Activated CD4-positive, CD25-positive, alpha-beta regulatory T cell treated with anti-CD3 and anti-CD28 coated beads, Interleukin-2, amount 50 U/mL, for 24 hours (primary cell): ENCODE data around the gene WDR18.
A peak's percentile ranks its signal among the peaks of the same experiment; 100 is the strongest.
"Not testable (repeated sequence)": the region's sequence is repeated elsewhere in the genome, so short reads cannot be mapped to it uniquely, and the experiment has no call there.

Source experiments
- ATAC-seq, 2 donors: fragments of 150-1000 bp; cut with Tn5 transposase; one replicate each; pipeline ENCODE4 v1.10.0; 2021; ENCODE audit warnings: mild to moderate bottlenecking in 1 of 2, moderate library complexity in 1 of 2

WDR18 gene

DNA sequence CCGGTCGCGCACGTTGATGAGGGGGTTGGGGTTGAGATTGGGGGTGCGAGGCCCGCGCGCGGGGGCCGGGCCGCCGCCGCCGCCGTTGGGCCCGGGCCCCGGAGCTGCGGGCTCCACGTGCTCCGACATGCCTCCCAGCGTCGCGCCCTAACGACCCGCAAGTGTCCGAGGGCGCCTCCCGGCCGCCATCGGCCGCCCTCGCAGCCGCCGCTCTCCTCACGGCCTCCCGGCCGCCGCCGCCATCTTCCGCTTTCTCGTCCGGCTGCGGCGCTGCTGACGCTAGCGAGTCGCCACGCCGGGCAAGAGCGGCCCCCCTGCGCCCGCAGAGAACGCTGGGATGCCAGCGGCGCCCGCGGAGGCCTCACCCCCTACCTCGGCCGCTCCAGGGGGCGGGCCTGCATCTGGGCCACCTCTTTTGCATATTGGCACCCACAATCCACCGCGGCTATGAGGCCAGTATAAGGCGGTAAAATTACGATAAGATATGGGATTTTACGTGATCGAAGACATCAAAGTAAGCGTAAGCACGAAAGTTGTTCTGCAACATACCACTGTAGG is 36.8 kb downstream of the WDR18 start, which contains the start of gene TMEM259:
Gene TMEM259 (minus strand): TSS at position 256 of the 558 bp plus-strand sequence. CDS start 127 bp downstream, at position 129.
- peak; percentile 87 to 90 for ATAC-seq

GRCh38 chr19:1023883-1024188 is 39.7 kb downstream of the WDR18 start:
- ATAC-seq, result not testable (repeated sequence)

DNA sequence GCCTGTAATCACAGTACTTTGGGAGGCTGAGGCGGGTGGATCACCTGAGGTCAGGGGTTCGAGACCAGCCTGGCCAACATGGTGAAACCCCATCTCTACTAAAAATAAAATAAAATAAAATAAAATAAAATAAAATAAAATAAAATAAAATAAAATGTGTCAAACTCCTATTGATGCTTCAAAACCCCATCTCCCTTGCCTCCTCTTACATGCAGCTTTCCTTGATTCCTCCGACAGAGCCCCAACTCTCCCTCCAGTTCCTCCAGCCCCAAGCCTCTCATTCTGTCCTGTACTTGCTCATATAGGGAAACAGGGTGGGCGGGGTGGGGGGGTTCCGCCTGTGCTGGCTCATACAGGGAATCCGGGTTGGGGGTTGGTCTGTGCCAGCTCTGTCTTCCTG is 40.9 kb downstream of the WDR18 start:
- ATAC-seq, result not testable (repeated sequence)

- peak; percentile 54 to 63 for ATAC-seq
These were observed 42.0 kb downstream of the WDR18 start, which contains the start of gene CNN2 for GRCh38 chr19:1025960-1026782. Gene CNN2, plus strand, starts transcription at chr19:1026608. Its CDS starts 54 bp downstream, at chr19:1026662.

DNA sequence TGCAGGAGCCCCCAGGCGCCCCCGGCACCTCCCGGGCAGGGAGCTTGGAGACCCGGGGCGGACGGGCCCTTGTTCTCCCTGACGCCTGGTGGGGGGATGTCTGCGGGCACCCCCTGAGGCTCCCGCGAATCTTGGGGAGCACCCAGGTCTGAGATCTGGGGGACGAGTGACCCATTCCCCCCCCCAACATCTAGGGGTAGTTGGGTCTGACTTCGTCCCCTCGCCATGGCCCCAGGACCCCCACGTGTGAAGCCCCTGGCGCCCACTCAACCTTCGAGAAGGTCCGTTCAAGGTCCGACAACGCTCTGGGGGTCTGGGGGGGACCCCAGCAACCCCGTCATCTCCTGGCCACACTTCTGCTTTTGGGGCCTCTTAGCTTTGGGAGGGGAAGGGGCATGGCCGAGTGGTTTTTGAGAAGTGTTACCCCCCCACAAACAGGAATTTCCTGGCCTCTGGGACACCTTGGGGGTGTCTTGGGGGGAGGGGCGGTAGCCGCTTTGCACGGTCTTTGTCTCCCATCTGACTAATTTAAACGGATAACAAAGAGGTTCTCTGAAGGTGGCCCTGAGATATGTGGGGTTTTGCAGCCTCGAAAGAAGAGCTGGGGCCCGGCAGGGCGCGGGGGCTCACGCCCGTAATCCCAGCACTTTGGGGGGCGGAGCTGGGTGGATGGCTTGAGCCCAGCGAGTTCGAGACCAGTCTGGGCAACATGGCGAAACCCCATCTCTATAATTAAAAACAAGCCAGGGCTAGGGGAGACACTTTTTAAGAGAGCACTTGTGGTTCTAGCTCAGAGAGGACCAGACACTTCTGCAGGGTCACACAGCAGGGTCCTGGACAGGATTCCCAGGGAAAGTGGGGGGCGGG is 42.9 kb downstream of the WDR18 start:
- peak in 1 of 2 donors; percentile 7 for ATAC-seq

- peak in 1 of 2 donors; percentile 13 for ATAC-seq
These were observed 43.5 kb downstream of the WDR18 start for GRCh38 chr19:1027650-1028061.

DNA sequence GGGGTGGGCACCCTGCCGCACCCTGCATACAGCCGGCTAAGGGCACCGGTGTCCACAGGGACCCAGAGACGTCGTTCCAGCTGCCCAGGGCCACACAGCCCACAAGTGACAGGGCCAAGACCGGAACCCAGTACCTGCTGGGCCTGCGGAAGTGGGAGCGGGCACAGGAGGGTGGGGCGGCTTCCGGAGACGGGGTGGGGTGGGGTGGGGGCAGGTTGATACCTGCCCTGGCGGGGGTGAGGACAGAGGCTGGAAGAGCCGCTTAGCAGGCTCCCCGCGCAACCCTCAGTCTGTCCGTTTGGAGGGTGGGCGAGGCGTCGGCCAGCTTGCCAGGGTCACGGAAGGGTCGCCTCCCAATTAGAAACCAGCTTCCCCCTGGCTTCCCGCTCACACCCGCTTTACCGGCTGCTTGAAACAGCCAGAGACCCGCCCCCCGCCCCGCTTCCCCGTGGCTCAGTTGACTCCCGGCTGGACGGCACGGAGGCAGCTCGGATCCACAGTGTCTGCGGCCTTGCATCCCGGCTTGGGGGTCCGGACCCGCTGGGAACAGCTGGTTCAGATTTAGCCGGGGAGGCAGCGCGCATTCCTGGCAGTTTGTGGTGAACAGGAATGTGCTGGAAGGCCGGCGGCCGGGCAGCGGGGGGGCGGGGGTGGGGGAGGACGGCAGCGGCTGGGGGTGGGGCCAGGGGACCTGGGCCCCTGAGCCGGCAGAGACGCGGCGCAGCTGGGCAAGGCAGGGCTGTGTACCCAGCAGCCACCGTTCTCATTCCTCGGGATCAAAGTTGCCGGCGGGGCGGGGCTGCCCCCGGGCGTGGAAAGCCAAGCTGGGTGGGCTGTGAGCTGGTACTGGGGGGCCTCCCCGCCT is 44.1 kb downstream of the WDR18 start:
- ATAC-seq, result peak; percentile 62 to 68

DNA sequence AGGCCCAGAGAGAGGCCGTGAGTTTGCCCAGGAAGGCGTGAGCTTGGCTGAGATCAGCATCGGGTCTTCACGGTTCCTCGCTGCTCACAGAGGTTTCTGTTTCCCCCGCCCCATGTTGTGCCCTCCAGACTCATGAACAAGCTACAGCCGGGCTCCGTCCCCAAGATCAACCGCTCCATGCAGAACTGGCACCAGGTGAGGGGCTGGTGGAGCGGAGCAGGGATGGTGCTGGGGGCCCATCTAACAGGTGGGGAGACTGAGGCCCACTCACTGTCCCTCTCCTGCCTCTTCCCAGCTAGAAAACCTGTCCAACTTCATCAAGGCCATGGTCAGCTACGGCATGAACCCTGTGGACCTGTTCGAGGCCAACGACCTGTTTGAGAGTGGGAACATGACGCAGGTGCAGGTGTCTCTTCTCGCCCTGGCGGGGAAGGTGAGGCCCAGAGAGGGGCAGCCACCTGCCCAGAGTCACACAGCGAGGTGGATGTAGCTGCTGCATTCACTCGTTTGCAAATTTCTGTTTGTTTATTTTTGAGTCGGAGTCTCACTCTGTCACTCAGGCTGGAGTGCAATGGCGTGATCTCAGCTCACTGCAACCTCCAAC is 48.2 kb downstream of the WDR18 start:
- no peak for ATAC-seq

DNA sequence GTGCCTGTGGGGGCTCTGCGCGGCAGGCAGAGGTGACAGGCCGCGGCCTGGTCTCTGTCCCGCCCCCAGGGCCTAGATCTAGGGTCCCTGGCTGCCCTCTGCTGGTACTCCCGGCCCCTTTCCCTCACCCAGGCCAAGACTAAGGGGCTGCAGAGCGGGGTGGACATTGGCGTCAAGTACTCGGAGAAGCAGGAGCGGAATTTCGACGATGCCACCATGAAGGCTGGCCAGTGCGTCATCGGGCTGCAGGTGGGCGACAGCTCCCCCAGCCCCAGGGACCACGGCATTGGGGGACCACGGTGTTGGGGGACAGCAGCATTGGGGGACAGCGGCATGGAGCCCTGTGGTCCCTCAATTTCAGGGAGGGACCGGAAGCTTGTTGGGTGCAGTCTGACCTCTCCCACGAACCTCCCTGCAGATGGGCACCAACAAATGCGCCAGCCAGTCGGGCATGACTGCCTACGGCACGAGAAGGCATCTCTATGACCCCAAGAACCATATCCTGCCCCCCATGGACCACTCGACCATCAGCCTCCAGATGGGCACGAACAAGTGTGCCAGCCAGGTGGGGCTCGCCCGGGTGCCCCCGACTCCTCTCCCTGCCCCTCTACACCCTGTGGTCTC is 52.0 kb downstream of the WDR18 start:
- no peak for ATAC-seq

DNA sequence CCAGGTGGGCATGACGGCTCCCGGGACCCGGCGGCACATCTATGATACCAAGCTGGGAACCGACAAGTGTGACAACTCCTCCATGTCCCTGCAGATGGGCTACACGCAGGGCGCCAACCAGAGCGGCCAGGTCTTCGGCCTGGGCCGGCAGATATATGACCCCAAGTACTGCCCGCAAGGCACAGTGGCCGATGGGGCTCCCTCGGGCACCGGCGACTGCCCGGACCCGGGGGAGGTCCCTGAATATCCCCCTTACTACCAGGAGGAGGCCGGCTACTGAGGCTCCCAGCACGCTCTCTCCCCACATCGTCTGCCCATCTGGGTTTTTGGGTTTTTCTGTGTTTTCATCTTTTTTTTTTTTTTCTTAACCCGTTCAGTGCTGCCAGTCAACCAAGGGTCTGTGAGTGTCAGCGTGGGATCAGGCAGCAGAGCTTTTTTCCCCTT is 53.5 kb downstream of the WDR18 start:
- no peak for ATAC-seq

GRCh38 chr19:1038978-1039645 is 55.0 kb downstream of the WDR18 start:
- no peak for ATAC-seq

GRCh38 chr19:1039646-1040475 is 55.7 kb downstream of the WDR18 start, which contains the start of gene ABCA7:
Gene ABCA7, plus strand, starts transcription at chr19:1040107. Its CDS starts 1,255 bp downstream, at chr19:1041362.
- peak; percentile 97 to 98 for ATAC-seq

DNA sequence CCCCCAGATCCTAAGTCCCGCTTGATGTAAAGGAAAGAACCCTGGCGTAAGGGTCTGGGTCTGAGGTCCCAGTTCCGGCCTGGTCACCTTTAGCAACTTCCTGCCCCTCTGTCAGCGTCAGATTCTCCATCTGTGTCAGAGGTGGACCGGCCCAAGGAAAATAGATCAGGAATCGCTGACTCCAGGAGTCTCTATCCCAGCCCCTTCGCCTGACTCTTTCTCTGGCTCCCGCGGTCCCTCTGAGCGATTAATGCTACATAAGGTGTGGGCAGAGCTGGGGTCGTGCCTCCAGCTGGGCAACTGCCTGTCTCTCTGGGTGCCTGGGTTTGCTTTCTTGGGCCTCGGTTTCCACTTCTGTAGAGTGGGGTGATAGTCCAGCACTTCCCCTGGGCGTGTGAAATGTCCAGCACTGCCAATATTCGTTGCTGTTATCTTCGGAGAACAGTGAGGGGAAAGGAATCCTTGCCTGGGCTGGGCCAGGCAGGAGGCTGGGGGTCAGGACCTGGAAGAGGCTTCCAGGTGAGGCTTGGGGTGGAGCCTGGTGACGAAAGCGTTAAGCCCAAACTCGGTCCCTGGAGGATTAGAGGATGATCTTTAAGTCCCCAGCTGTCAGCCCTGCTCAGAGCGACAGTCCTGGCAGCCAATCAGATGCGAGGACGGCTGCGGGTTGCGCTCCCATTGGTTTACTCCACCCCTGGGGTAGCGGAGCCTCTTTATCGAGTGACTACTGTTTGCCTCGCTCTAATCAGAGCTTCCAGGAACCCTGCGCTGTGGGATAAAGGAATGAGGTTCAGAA is 56.5 kb downstream of the WDR18 start:
- ATAC-seq, result peak; percentile 70 to 71

DNA sequence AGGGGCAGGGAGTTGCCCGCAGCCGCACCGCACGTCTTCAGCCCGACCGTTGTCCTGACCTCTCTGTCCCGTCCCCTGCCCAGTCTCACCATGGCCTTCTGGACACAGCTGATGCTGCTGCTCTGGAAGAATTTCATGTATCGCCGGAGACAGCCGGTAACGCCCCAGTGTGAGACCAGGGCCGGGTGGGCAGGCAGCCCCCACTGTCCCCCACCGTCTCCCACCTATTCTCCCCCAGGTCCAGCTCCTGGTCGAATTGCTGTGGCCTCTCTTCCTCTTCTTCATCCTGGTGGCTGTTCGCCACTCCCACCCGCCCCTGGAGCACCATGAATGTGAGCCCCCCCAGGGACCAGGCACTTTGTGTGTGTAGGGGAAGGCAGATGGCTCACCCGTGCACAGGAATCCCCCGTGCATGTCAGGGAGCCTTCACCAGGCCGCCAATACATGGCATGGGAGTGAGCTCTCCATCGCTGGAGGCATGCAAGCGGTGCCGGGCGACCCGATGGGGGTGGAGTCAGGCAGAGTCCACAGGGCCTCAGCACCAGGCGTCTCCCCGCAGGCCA is 57.2 kb downstream of the WDR18 start:
- ATAC-seq, result no peak

DNA sequence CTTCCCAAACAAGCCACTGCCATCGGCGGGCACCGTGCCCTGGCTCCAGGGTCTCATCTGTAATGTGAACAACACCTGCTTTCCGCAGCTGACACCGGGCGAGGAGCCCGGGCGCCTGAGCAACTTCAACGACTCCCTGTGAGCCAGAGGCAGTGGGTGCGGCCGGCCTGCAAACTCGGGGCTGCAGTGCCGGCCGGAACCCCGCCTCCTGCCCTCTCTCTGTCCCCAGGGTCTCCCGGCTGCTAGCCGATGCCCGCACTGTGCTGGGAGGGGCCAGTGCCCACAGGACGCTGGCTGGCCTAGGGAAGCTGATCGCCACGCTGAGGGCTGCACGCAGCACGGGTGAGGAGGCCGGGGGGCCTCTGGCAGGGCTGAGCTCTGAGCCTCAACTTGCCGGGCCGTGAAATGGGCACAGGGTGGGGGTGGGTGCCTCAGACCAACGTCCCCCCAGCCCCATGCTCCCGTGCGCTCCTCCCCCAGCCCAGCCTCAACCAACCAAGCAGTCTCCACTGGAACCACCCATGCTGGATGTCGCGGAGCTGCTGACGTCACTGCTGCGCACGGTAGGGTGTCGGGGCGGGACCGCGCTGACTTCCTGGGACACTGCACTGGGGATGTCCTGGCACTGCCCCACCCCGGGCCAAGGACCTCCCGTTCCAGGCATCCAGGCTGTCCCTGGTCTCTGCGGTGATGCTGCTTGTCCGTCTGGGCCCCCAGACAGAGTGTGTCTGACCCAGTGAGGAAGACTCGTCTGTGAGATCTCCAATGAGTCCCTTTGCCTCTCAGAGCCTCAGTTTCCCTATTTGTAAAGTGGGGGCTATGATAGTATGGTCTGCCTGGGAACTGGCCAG is 57.9 kb downstream of the WDR18 start:
- ATAC-seq, result no peak

GRCh38 chr19:1042689-1043511 is 58.8 kb downstream of the WDR18 start:
- no peak for ATAC-seq
